Kasumi-1 (cell line): ENCODE measurements around the gene BCS1L.

Experiments
- DNase-seq, 2 experiments: peaks; one replicate each; lab custom pipeline; 2025; lab: John Stamatoyannopoulos, UW

Gene BCS1L

GRCh38 chr2:218659988-218660358, 490 bp downstream of the BCS1L start:
- no peak for DNase-seq

GRCh38 chr2:218662377-218662776, 2.9 kb downstream of the BCS1L start:
- DNase-seq: no peak

- no peak for DNase-seq
These were observed 3.3 kb downstream of the BCS1L start for GRCh38 chr2:218662827-218663226.

GRCh38 chr2:218663901-218664300, 4.4 kb downstream of the BCS1L start:
- no peak for DNase-seq

GRCh38 chr2:218664653-218665052, 5.2 kb downstream of the BCS1L start:
- no peak for DNase-seq

- DNase-seq: no peak
These were observed 11.7 kb downstream of the BCS1L start for GRCh38 chr2:218671097-218671653.

- peak; percentile 71 to 78 for DNase-seq
These were observed 12.4 kb downstream of the BCS1L start, which contains the start of the genes RNF25 and STK36 for GRCh38 chr2:218671654-218672566. RNF25 (minus strand) TSS chr2:218672002; CDS start chr2:218671970, 32 bp downstream. STK36 (plus strand) TSS chr2:218672086; CDS start chr2:218672830, 744 bp downstream.

- no peak for DNase-seq
These were observed 19.6 kb downstream of the BCS1L start for GRCh38 chr2:218679119-218679518.

- no peak for DNase-seq
These were observed 20.6 kb downstream of the BCS1L start for GRCh38 chr2:218680061-218680460.

GRCh38 chr2:218687400-218688060, 28.0 kb downstream of the BCS1L start:
- DNase-seq: peak; percentile 77 to 79

GRCh38 chr2:218691234-218691633, 31.8 kb downstream of the BCS1L start:
- DNase-seq: no peak

GRCh38 chr2:218694405-218695145, 35.1 kb downstream of the BCS1L start:
- no peak for DNase-seq

- no peak for DNase-seq
These were observed 39.4 kb downstream of the BCS1L start for GRCh38 chr2:218698885-218699284.

GRCh38 chr2:218701806-218702205, 42.3 kb downstream of the BCS1L start:
- DNase-seq: no peak

GRCh38 chr2:218703341-218703740, 43.9 kb downstream of the BCS1L start:
- no peak for DNase-seq

GRCh38 chr2:218708086-218708485, 48.6 kb downstream of the BCS1L start:
- no peak for DNase-seq

GRCh38 chr2:218709908-218710307, 50.4 kb downstream of the BCS1L start:
- no peak for DNase-seq

GRCh38 chr2:218710334-218710686, 50.8 kb downstream of the BCS1L start:
- DNase-seq: no peak

- DNase-seq: peak; percentile 73 to 76
These were observed 51.4 kb downstream of the BCS1L start, which contains the start of gene TTLL4 for GRCh38 chr2:218710687-218711549. TTLL4 (plus strand) TSS chr2:218710835; CDS start chr2:218737677, 26,842 bp downstream.

- no peak for DNase-seq
These were observed 52.1 kb downstream of the BCS1L start for GRCh38 chr2:218711550-218711929.
